ENCODE results near the gene GAA. TPM values are rescaled to one million over a fixed set of nuclear protein-coding genes. Genes with fewer than 3 reads are reported as not detected.

GAA gene
- total and polyA plus RNA-seq, 2 of the 8 experiments (the other 6 are each of a cell fraction or from before 2014, with no cell fraction given): 14.8 to 30.0 TPM

DNA sequence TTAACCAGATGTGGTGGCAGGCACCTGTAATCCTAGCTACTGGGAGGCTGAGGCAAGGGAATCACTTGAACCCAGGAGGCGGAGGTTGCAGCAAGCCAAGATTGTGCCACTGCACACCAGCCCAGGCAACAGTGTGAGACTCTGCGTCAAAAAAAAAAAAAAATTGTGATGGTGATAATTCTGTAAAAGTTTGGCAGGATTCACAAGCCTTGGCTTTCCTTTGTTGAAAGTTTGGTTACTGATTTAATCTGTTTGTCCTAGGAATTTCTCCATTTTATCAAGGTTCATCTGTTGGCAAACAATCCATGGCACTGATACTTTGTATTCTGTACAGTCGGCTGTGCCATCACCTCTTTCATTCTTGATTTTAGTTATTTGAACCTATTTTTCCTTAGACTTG lies 29.6 kb downstream of the GAA start (continued):
- TF ChIP-seq, protein P1, sequence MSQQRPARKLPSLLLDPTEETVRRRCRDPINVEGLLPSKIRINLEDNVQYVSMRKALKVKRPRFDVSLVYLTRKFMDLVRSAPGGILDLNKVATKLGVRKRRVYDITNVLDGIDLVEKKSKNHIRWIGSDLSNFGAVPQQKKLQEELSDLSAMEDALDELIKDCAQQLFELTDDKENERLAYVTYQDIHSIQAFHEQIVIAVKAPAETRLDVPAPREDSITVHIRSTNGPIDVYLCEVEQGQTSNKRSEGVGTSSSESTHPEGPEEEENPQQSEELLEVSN (IDR thresholded peaks at IDR 0.05): no peak
